Liver (tissue), 9 donors: ENCODE data around the gene TMEM242. TPM values are rescaled to one million over a fixed set of nuclear protein-coding genes. Genes with fewer than 3 reads are reported as not detected.

Experiments used
- DNase-seq: peaks from one replicate; pipeline ENCODE4 v3.0.0-alpha.2; 2017; ENCODE audit warnings: low spot score
- H3K27ac ChIP-seq, 2 donors: one replicate each; pipeline ENCODE4 v1.7.0; 2013; ENCODE audit warnings: inconsistent platforms in 2 of 2, low read length in 2 of 2, control low read depth in 1 of 2, low read depth in 1 of 2, mild to moderate bottlenecking in 1 of 2
- H3K27me3 ChIP-seq, 4 donors: one replicate each; pipeline versions ENCODE4 v1.6.1 to v1.7.0; 2013; ENCODE audit warnings: low read length in 3 of 4, inconsistent platforms in 1 of 4, mild to moderate bottlenecking in 1 of 4, moderate library complexity in 1 of 4; ENCODE audit not compliant: control insufficient read depth in 4 of 4, insufficient read depth in 4 of 4
- H3K36me3 ChIP-seq, 4 donors: one replicate each; pipeline versions ENCODE4 v1.6.1 to v1.7.0; 2013; ENCODE audit warnings: low read length in 3 of 4, mild to moderate bottlenecking in 3 of 4, low read depth in 1 of 4, moderate library complexity in 1 of 4; ENCODE audit not compliant: control insufficient read depth in 4 of 4, insufficient read depth in 3 of 4
- H3K4me1 ChIP-seq, 4 donors: one replicate each; pipeline versions ENCODE4 v1.6.1 to v1.7.0; 2013; ENCODE audit warnings: low read length in 3 of 4, mild to moderate bottlenecking in 3 of 4, moderate library complexity in 1 of 4; ENCODE audit not compliant: control insufficient read depth in 4 of 4, insufficient read depth in 4 of 4
- H3K4me3 ChIP-seq, 3 donors: one replicate each; pipeline versions ENCODE4 v1.6.1 to v1.7.0; 2013; ENCODE audit warnings: low read length in 3 of 3, control low read depth in 1 of 3, low read depth in 1 of 3, mild to moderate bottlenecking in 1 of 3
- H3K9ac ChIP-seq, 2 donors: one replicate each; pipeline ENCODE4 v1.7.0; 2013; ENCODE audit warnings: low read length in 2 of 2, mild to moderate bottlenecking in 2 of 2, moderate library complexity in 2 of 2, control low read depth in 1 of 2, low read depth in 1 of 2
- H3K9me3 ChIP-seq, 4 donors: one replicate each; pipeline versions ENCODE4 v1.6.1 to v1.7.0; 2013; ENCODE audit warnings: low read length in 3 of 4; ENCODE audit not compliant: control insufficient read depth in 4 of 4
- CTCF ChIP-seq: fragments of 150-350 bp; IDR thresholded peaks from 2 replicates; pipeline ENCODE4 v1.5.1; 2017; ENCODE audit warnings: improper control_type of control experiment, low read depth, low read length; ENCODE audit not compliant: missing input control
- EGR1 ChIP-seq, 2 donors: IDR thresholded peaks; 2 replicates each; pipeline ENCODE4 v1.6.1; 2016 to 2018; ENCODE audit warnings: antibody characterized with exemption in 2 of 2, low read depth in 2 of 2
- FOXA1 ChIP-seq: IDR thresholded peaks from 2 replicates; pipeline ENCODE4 v1.6.1; 2016; ENCODE audit warnings: antibody characterized with exemption
- FOXA2 ChIP-seq: IDR thresholded peaks from 2 replicates; pipeline ENCODE4 v1.6.1; 2016; ENCODE audit warnings: antibody characterized with exemption
- GABPA ChIP-seq, 2 donors: IDR thresholded peaks in 1 of 2; conservative IDR thresholded peaks in 1 of 2; 2 replicates each; pipeline ENCODE4 v1.6.1; 2016; ENCODE audit warnings: antibody characterized with exemption in 2 of 2, mild to moderate bottlenecking in 1 of 2, moderate library complexity in 1 of 2
- HNF4A ChIP-seq, 2 donors: conservative IDR thresholded peaks; 2 replicates each; pipeline ENCODE4 v1.6.1; 2016; ENCODE audit warnings: antibody characterized with exemption in 2 of 2, mild to moderate bottlenecking in 2 of 2
- HNF4G ChIP-seq: IDR thresholded peaks from 2 replicates; pipeline ENCODE4 v1.6.1; 2016; ENCODE audit warnings: antibody characterized with exemption
- JUND ChIP-seq, 2 donors: IDR thresholded peaks; 2 replicates each; pipeline ENCODE4 v1.6.1; 2016; ENCODE audit warnings: antibody characterized with exemption in 2 of 2
- MAX ChIP-seq: IDR thresholded peaks from 2 replicates; pipeline ENCODE4 v1.6.1; 2016; ENCODE audit warnings: antibody characterized with exemption
- NR2F2 ChIP-seq: IDR thresholded peaks from 2 replicates; pipeline ENCODE4 v1.6.1; 2016; ENCODE audit warnings: antibody characterized with exemption
- RAD21 ChIP-seq, 2 donors: IDR thresholded peaks; 2 replicates each; pipeline ENCODE4 v1.6.1; 2016; ENCODE audit warnings: antibody characterized with exemption in 2 of 2, mild to moderate bottlenecking in 2 of 2
- RXRA ChIP-seq, 2 donors: IDR thresholded peaks; 2 replicates each; pipeline ENCODE4 v1.6.1; 2017 to 2018; ENCODE audit warnings: antibody characterized with exemption in 2 of 2, mild to moderate bottlenecking in 1 of 2
- SP1 ChIP-seq: IDR thresholded peaks from 2 replicates; pipeline ENCODE4 v1.6.1; 2018; ENCODE audit warnings: antibody characterized with exemption, mild to moderate bottlenecking
- TAF1 ChIP-seq: conservative IDR thresholded peaks from 2 replicates; pipeline ENCODE4 v1.6.1; 2016; ENCODE audit warnings: antibody characterized with exemption, mild to moderate bottlenecking
- YY1 ChIP-seq: IDR thresholded peaks from 2 replicates; pipeline ENCODE4 v1.6.1; 2016; ENCODE audit warnings: antibody characterized with exemption, mild to moderate bottlenecking
- ZBTB33 ChIP-seq: IDR thresholded peaks from 2 replicates; pipeline ENCODE4 v1.6.1; 2016; ENCODE audit warnings: antibody characterized with exemption
- WGBS: extraction: QIAGEN DNeasy Blood & Tissue Kit; methylation state at CpG from one replicate; pipeline ENCODE4 v1.1.7; 2013; 5-methylcytosine and 5-hydroxymethylcytosine counted together
- polyA plus RNA-seq, 2 donors: library from polyadenylated mRNA; stranded (reverse) in 1 of 2; unstranded in 1 of 2; fragments of 200-250 nt in 1 of 2; fragments of >200 nt in 1 of 2; fragmentation: Nextera tagmentation in 1 of 2; extraction: Ambion mirVana in 1 of 2; gene quantifications; one replicate each; pipeline versions ENCODE4 v1.2.1 to v1.2.3, GENCODE V29; 2013 to 2015
- total RNA-seq, 2 donors: library from RNA; depleted of rRNA; stranded (reverse); fragments of >200 nt; gene quantifications; one replicate each; pipeline ENCODE4 v1.2.3, GENCODE V29; 2014
- TF ChIP-seq, protein P1 (sequence below): IDR thresholded peaks from 2 replicates; pipeline ENCODE4 v1.6.1; 2016; ENCODE audit warnings: antibody characterized with exemption
- TF ChIP-seq, protein P2 (sequence below): IDR thresholded peaks from 2 replicates; pipeline ENCODE4 v1.6.1; 2016; ENCODE audit warnings: antibody characterized with exemption, mild to moderate bottlenecking
- donor health status: healthy.
- donor health status: healthy.
- donor health status: healthy.
- donor health status: healthy.
- donor health status: healthy.

TMEM242 gene
- total and polyA plus RNA-seq, 4 donors = 3.7 to 10.2 (median 6.1) TPM

GRCh38 chr6:157267654-157268053, 55.7 kb downstream of the TMEM242 start:
- H3K9me3 ChIP-seq = no peaks in the 10 kb centered on the region
- WGBS = 93% methylated on average over 7 of the region's 7 CpGs
- H3K27ac ChIP-seq = no peak overlapping the region
- H3K36me3 ChIP-seq = no peaks in the 10 kb centered on the region
- no peak for DNase-seq
- no peak overlapping the region for H3K4me3 ChIP-seq
- TF ChIP-seq GABPA (IDR thresholded peaks at IDR 0.05 in 1 of 2, conservative IDR thresholded peaks at IDR 0.05 in 1 of 2) (no peak), FOXA2 (no peak)
- TF ChIP-seq, protein P1, sequence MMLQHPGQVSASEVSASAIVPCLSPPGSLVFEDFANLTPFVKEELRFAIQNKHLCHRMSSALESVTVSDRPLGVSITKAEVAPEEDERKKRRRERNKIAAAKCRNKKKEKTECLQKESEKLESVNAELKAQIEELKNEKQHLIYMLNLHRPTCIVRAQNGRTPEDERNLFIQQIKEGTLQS = no peak
- peaks cover 0 to 16% (median 0%) of the 10 kb centered on the region in 4 donors for H3K4me1 ChIP-seq
- no peak overlapping the region for H3K9ac ChIP-seq
- H3K27me3 ChIP-seq = no peaks in the 10 kb centered on the region

- H3K9me3 ChIP-seq = no peaks in the 10 kb centered on the region
- no peak overlapping the region for H3K4me3 ChIP-seq
- no peaks in the 10 kb centered on the region for H3K27me3 ChIP-seq
- TF ChIP-seq ZBTB33 = no peak
- no peak for TF ChIP-seq SP1
- TF ChIP-seq RXRA (IDR thresholded peaks at IDR 0.05) = no peak
- no peak for TF ChIP-seq NR2F2
- TF ChIP-seq JUND (IDR thresholded peaks at IDR 0.05) = no peak
- TF ChIP-seq HNF4A (conservative IDR thresholded peaks at IDR 0.05) = no peak
- TF ChIP-seq FOXA2 = no peak
- TF ChIP-seq CTCF = no peak
- no peak for TF ChIP-seq RAD21 (IDR thresholded peaks at IDR 0.05)
- no peak for TF ChIP-seq EGR1 (IDR thresholded peaks at IDR 0.05; ENCODE audit: low read depth in 2 of 2)
- no peak for TF ChIP-seq TAF1
- TF ChIP-seq, protein P2, sequence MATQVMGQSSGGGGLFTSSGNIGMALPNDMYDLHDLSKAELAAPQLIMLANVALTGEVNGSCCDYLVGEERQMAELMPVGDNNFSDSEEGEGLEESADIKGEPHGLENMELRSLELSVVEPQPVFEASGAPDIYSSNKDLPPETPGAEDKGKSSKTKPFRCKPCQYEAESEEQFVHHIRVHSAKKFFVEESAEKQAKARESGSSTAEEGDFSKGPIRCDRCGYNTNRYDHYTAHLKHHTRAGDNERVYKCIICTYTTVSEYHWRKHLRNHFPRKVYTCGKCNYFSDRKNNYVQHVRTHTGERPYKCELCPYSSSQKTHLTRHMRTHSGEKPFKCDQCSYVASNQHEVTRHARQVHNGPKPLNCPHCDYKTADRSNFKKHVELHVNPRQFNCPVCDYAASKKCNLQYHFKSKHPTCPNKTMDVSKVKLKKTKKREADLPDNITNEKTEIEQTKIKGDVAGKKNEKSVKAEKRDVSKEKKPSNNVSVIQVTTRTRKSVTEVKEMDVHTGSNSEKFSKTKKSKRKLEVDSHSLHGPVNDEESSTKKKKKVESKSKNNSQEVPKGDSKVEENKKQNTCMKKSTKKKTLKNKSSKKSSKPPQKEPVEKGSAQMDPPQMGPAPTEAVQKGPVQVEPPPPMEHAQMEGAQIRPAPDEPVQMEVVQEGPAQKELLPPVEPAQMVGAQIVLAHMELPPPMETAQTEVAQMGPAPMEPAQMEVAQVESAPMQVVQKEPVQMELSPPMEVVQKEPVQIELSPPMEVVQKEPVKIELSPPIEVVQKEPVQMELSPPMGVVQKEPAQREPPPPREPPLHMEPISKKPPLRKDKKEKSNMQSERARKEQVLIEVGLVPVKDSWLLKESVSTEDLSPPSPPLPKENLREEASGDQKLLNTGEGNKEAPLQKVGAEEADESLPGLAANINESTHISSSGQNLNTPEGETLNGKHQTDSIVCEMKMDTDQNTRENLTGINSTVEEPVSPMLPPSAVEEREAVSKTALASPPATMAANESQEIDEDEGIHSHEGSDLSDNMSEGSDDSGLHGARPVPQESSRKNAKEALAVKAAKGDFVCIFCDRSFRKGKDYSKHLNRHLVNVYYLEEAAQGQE = no peak
- TF ChIP-seq, protein P1 = no peak
- no peak for TF ChIP-seq MAX
- TF ChIP-seq YY1 = no peak
- TF ChIP-seq GABPA (IDR thresholded peaks at IDR 0.05 in 1 of 2, conservative IDR thresholded peaks at IDR 0.05 in 1 of 2) = no peak
- TF ChIP-seq FOXA1 = no peak
- TF ChIP-seq HNF4G = no peak
- DNase-seq = no peak
- WGBS = 90% methylated on average over 18 of the region's 18 CpGs
- peaks cover 0 to 16% (median 0%) of the 10 kb centered on the region in 4 donors for H3K4me1 ChIP-seq
- H3K9ac ChIP-seq = no peak overlapping the region
- no peak overlapping the region for H3K27ac ChIP-seq
- no peaks in the 10 kb centered on the region for H3K36me3 ChIP-seq
These were observed 56.2 kb downstream of the TMEM242 start for GRCh38 chr6:157267109-157267611.
